ENCODE results near the gene VLDLR. TPM values are rescaled to one million over a fixed set of nuclear protein-coding genes. Genes with fewer than 3 reads are reported as not detected.

Gene VLDLR
- total RNA-seq, 1 donor from 2014 or later = 21.8 TPM

- DNase-seq (ENCODE audit: low spot score) = peak; percentile 79
These were observed 467 bp upstream of the VLDLR start for GRCh38 chr9:2620919-2621721.

- peak; percentile 45 for DNase-seq (ENCODE audit: low spot score)
These were observed 1.1 kb downstream of the VLDLR start for GRCh38 chr9:2622461-2623287.

GRCh38 chr9:2623288-2624050 lies 1.9 kb downstream of the VLDLR start:
- peak; percentile 64 for DNase-seq (ENCODE audit: low spot score)

GRCh38 chr9:2624051-2624682 lies 2.6 kb downstream of the VLDLR start:
- DNase-seq (ENCODE audit: low spot score) = no peak

GRCh38 chr9:2625427-2625826 lies 3.8 kb downstream of the VLDLR start:
- DNase-seq (ENCODE audit: low spot score) = no peak

GRCh38 chr9:2628919-2629318 lies 7.3 kb downstream of the VLDLR start:
- no peak for DNase-seq (ENCODE audit: low spot score)

- no peak for DNase-seq (ENCODE audit: low spot score)
These were observed 8.6 kb downstream of the VLDLR start for GRCh38 chr9:2630158-2630557.

GRCh38 chr9:2631263-2631662 lies 9.7 kb downstream of the VLDLR start:
- no peak for DNase-seq (ENCODE audit: low spot score)

- no peak for DNase-seq (ENCODE audit: low spot score)
These were observed 12.6 kb downstream of the VLDLR start for GRCh38 chr9:2634153-2634552.

GRCh38 chr9:2634818-2635217 lies 13.2 kb downstream of the VLDLR start:
- DNase-seq (ENCODE audit: low spot score) = no peak

- no peak for DNase-seq (ENCODE audit: low spot score)
These were observed 14.3 kb downstream of the VLDLR start for GRCh38 chr9:2635922-2636321.

- DNase-seq (ENCODE audit: low spot score) = no peak
These were observed 15.8 kb downstream of the VLDLR start for GRCh38 chr9:2637390-2637789.

GRCh38 chr9:2638871-2639673 lies 17.5 kb downstream of the VLDLR start:
- DNase-seq (ENCODE audit: low spot score) = no peak

GRCh38 chr9:2639786-2640185 lies 18.2 kb downstream of the VLDLR start:
- DNase-seq (ENCODE audit: low spot score) = no peak

- DNase-seq (ENCODE audit: low spot score) = no peak
These were observed 19.0 kb downstream of the VLDLR start for GRCh38 chr9:2640570-2640969.

- no peak for DNase-seq (ENCODE audit: low spot score)
These were observed 19.4 kb downstream of the VLDLR start for GRCh38 chr9:2641033-2641432.

GRCh38 chr9:2642068-2642467 lies 20.5 kb downstream of the VLDLR start:
- no peak for DNase-seq (ENCODE audit: low spot score)

GRCh38 chr9:2645569-2645968 lies 24.0 kb downstream of the VLDLR start:
- DNase-seq (ENCODE audit: low spot score) = no peak

- DNase-seq (ENCODE audit: low spot score) = no peak
These were observed 33.9 kb downstream of the VLDLR start for GRCh38 chr9:2655411-2655901.

- no peak for DNase-seq (ENCODE audit: low spot score)
These were observed 35.8 kb downstream of the VLDLR start for GRCh38 chr9:2657427-2657826.

- no peak for DNase-seq (ENCODE audit: low spot score)
These were observed 40.9 kb downstream of the VLDLR start for GRCh38 chr9:2662496-2662895.
